ENCODE results near the gene DLX6. TPM values are rescaled to one million over a fixed set of nuclear protein-coding genes. Genes with fewer than 3 reads are reported as not detected.
A peak's percentile ranks its signal among the peaks of the same experiment; 100 is the strongest.
"Not testable (repeated sequence)": the region's sequence is repeated elsewhere in the genome, so short reads cannot be mapped to it uniquely, and the experiment has no call there.

Gene DLX6
- polyA plus RNA-seq, 10 donors = 0.07 to 0.09 TPM; not detected in 8

DNA sequence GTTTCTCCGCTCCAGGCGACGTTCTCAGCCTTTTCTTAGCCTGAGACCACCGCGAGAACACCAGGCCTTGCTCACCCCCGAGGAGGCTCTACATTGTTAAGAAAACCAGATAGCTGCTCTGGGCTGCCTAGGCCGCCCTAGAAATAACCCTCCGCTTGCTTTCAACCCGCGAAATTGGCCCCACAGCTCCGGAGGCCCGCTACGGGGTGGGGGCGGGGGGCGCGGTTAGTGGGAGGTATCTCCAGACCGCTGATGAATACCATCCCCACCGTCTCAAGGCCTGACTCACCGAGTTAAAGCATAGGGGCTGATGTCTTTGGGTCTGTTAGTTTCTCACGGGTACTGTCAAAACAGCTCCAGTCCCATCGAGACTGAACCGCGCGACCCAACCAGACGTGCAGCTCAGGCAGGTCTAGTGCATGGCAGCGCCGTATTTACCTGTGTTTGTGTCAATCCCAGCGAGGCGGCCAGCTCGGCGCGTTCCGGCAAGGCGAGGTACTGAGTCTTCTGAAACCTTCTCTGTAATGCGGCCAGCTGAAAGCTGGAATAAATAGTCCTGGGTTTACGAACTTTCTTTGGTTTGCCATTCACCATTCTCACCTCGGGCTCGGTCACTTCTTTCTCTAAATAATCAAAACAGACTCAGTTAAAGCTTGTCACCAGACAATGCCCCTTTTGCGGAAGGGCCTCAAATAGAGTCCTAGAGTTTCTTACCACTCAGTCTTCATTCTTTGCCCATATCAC lies 16.6 kb downstream of the DLX6 start:
- peak in 1 of 3 donors; percentile 12 for DNase-seq

DNA sequence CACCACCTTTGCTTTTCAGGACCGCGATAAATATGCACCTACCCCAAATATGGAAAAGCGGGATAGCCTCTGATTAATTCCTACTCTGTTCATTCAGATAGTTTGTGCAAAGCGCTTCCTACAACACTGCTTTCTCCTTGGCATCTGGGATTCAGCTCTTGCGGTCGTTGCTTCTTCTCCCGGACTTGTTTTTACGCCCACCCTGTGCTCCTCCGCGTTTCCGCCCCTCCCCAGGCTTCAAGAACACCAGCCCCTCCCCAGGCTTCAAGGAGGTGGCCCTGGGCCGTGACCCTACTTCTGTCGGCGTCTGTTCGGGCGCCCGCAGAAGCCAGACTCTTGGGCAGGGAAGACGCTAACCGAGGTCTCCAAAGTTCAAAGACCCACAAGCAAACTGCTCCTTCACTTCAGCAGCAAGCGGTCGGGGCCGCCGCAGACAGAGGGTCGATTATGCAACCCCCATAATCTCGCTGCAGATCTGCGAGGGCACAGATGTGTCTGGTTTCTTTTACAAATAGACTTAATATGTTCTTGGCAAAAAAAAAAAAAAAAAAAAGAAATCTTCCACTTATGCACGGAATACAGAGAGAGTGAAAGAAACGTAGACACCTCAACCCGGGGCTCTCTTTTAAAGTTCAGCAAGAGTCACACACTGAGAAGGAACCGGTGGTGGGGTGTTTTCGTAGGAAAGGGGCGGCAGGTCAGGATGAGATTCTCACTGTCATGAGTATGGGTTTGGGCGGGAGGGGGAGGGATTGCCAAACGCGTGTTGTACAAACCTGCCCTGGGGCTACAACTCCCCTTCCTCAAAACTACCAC lies 17.3 kb downstream of the DLX6 start:
- peak in 1 of 3 donors; percentile 19 for DNase-seq

- peak in 1 of 3 donors; percentile 65 for DNase-seq
Observed at GRCh38 chr7:97024209-97025129, 19.1 kb downstream of the DLX6 start, which contains the start of gene DLX5. DLX5 (minus strand) TSS chr7:97024831; CDS start chr7:97024623, 208 bp downstream.

DNA sequence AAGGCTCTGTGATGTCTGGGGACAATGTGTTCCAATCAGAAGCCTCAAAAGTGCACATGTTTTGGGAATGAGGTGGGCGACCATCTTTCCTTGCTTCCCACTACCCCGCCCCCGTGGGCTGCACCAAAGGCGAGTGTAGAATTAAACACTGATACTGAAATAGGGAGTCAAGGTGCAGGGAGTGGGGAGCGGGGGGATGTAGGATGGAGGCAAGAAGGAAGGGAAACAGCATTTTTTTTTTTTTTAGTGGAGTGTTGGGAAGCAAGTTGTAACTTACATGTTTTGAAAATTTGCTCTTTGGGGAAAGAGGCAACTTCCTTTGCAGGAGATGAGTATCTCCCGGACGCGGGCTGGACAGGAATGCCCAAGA lies 19.8 kb downstream of the DLX6 start:
- DNase-seq = peak in 1 of 3 donors; percentile 4

DNA sequence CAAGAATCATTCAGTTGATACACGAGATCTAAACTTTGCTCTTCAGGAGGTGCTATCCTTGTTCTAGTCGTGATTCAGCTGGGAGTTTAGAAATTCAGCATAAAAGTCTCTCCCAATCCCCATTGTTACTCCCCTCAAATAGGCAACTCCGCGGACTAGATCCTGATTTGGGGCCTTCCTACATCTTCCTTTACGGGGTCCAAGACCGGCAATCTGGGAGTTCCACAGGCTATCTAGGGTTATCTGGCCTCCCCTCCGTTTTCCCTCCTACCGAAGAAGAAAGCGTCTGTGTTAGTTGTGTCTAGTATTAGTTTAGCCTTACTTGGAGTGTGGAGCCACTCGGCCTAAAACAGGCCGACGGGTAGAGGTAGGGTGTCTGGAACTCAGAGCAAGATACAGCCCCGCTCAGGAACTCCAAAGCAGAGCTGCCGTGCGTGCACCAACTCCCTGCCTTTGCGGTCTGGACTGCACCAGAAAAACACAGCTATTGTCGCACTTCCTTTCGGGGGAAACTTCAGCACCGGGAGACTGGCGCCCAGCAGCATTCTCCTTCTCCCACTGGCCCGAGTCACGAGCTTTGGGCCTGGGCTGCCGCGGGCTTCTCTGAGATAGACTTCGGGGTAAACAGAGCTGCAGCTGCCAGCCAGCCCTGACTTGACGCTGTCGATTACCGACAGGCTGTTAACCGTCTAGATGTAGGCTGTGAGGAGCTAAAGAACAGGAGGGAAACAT lies 20.8 kb downstream of the DLX6 start:
- DNase-seq = peak in 1 of 3 donors; percentile 40

DNA sequence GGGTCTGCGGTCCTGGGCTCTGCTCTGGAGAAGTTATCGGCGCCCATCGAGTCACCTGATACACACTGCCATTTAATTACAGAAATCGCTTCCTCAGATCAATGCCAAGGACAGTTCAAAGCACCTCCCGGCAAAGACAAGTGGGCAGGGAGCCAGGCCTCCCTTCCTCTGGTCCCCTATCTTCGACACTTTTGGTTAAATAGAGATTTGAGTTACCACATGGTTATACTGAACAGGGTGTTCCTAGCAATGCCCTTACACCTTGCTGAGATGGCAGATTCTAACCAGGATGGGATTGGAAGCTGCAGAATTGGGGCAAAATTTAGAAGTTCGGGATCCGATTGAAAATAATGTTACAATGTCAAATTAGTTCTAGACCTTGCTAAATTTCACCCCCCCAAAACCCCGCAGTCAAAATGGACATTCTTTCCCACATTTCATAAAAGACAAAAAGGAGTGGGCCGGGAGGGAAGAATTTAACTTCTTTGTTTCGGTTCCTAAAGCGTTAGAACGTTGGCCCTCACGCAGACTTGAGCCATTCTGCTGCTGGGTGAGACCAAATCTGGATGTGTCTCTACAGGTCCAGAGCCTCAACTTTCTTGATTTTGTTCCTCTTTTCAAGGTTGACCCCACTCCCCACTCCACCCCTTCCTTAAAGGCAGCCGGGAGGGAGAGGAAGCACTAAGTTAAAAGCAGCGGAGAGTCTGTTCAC lies 21.5 kb downstream of the DLX6 start:
- DNase-seq = peak in 1 of 3 donors; percentile 13

DNA sequence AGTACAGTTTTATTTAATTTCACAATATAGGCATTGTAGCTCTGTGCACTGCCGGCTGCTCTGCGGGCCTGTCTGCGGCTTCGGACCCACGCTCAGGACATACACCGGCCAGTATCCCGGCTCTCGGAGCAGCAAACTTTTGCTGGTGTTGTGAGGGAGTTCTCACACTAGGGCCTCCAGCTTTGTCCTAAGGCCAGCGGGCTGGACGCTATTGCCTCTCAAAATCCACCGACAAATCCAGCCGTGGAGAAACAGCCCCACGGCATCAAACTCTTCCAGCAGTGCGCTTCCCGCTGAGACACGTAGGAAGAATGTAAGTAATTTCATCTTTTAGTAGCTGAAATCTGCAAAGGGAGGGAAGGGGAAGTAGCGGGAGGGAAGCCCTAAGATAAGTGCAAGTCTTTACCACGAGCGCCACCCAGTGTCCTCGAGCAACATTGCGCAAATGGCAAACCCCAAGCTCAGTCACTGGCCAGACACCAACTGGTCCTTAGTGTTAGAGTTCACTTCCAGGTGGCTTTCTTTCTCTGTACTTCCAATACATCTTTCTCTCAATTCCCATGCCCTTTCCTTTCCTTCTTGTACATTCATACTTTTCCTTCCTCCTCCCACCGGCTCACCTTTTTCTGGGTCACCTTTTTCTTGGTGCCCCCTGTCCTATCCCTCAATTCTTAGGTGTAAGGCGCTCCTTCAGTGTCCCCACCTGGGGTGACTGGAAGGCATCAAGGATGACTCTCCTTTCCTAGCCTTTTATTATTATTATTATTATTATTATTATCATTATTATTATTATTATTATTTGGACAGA lies 22.3 kb downstream of the DLX6 start:
- peak; percentile 78 to 91 (median 83) for DNase-seq

DNA sequence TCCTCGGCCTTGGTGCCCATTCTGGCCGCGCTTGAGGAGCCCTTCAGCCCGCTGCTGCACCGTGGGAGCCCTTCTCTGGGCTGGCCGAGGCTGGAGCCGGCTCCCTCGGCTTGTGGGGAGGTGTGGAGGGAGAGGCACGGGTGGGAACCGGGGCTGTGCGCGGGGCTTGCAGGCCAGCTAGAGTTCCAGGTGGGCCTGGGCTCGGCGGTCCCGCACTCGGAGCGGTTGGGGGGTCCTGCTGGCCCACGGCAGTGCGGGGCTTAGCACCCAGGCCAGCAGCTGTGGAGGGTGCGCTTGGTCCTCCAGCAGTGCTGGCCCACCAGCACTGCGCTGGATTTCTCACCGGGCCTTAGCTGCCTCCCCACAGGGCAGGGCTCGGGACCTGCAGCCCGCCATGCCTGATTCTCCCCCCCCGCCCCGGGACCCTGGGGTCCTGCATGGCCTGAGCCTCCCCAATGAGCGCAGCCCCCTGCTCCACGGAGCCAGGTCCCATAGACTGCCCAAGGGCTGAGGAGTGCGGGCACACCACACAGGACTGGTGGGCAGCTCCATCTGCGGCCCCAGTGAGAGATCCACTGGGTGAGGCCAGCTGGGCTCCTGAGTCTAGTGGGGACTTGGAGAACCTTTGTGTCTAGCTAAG lies 29.0 kb downstream of the DLX6 start:
- not testable (repeated sequence) for DNase-seq

GRCh38 chr7:97039374-97040065 lies 34.2 kb downstream of the DLX6 start:
- no peak for DNase-seq

DNA sequence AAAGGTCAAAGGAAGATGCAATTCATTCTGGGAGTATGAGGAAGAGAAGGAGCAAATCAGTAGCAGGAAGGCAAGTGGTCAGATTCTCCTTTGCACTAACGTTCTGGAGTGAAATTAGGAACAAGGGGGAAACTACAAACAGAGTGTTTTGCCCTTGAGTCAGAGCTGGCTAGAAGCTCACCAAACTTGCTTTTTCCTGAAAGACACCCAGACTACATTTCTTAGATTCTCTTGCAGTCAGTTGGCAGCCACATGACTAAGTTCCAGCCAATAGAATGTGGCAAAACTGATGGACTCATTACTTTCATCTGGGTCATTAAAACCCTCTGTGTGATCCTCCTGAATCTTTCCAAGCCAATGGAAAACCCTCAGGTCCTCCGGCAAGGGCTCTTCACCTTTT lies 37.9 kb downstream of the DLX6 start:
- DNase-seq = no peak

Other genes with a start within 250 kb of the DLX6 start
- gene DLX5, start 19.3 kb downstream of the DLX6 start, polyA plus RNA-seq (ENCODE audit: insufficient read length in 10 of 10) = 1 to 10 TPM in 2 of 10 donors, under 1 TPM in 6, not detected in 2; 0.15 to 3.1 (median 0.26) TPM
- 10 to 100 TPM; 20.0 to 29.1 (median 22.8) TPM for gene SDHAF3, start 112.1 kb downstream of the DLX6 start, polyA plus RNA-seq (ENCODE audit: insufficient read length in 10 of 10)